Neural crest cell (in vitro differentiated cells): ENCODE data around the gene AK5. TPM values are rescaled to one million over a fixed set of nuclear protein-coding genes. Genes with fewer than 3 reads are reported as not detected.

Experiments
- DNase-seq: peaks from one replicate; pipeline ENCODE4 v3.0.0; 2021; ENCODE audit warnings: low read depth, mixed read lengths, low spot score
- H3K27ac Mint-ChIP-seq: one replicate; pipeline ENCODE4 v1.8.0; 2021; ENCODE audit warnings: mild to moderate bottlenecking, mixed read lengths; ENCODE audit not compliant: unreplicated experiment
- H3K27me3 Mint-ChIP-seq: 2 replicates; pipeline ENCODE4 v1.8.0; 2021; ENCODE audit warnings: low read depth, mild to moderate bottlenecking, mixed read lengths
- H3K36me3 Mint-ChIP-seq: 2 replicates; pipeline ENCODE4 v1.8.0; 2021; ENCODE audit warnings: low read depth, mild to moderate bottlenecking, mixed read lengths
- H3K4me1 Mint-ChIP-seq: 2 replicates; pipeline ENCODE4 v1.8.0; 2021; ENCODE audit warnings: mixed read lengths
- H3K4me3 Mint-ChIP-seq: one replicate; pipeline ENCODE4 v1.8.0; 2021; ENCODE audit warnings: mild to moderate bottlenecking, mixed read lengths
- H3K9me3 Mint-ChIP-seq: 2 replicates; pipeline ENCODE4 v1.8.0; 2021; ENCODE audit warnings: mixed read lengths
- total RNA-seq: library from RNA; stranded (reverse); gene quantifications from 2 replicates; pipeline ENCODE4 v1.2.1, GENCODE V29; 2021
- TF ChIP-seq, protein P1 (sequence below): fragments of 200-600 bp; sonication (generic); conservative IDR thresholded peaks from 2 replicates; pipeline ENCODE4 v1.5.0; 2021; ENCODE audit warnings: antibody characterized with exemption, mild to moderate bottlenecking

Gene AK5
- total RNA-seq, 1 donor from 2014 or later: 1.1 TPM

- TF ChIP-seq, protein P1, sequence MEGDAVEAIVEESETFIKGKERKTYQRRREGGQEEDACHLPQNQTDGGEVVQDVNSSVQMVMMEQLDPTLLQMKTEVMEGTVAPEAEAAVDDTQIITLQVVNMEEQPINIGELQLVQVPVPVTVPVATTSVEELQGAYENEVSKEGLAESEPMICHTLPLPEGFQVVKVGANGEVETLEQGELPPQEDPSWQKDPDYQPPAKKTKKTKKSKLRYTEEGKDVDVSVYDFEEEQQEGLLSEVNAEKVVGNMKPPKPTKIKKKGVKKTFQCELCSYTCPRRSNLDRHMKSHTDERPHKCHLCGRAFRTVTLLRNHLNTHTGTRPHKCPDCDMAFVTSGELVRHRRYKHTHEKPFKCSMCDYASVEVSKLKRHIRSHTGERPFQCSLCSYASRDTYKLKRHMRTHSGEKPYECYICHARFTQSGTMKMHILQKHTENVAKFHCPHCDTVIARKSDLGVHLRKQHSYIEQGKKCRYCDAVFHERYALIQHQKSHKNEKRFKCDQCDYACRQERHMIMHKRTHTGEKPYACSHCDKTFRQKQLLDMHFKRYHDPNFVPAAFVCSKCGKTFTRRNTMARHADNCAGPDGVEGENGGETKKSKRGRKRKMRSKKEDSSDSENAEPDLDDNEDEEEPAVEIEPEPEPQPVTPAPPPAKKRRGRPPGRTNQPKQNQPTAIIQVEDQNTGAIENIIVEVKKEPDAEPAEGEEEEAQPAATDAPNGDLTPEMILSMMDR: no peak
- H3K27ac Mint-ChIP-seq: no peak overlapping the region
- H3K4me3 Mint-ChIP-seq: no peak overlapping the region
- no peaks in the 10 kb centered on the region for H3K27me3 Mint-ChIP-seq
- H3K4me1 Mint-ChIP-seq: no peaks in the 10 kb centered on the region
- no peak for DNase-seq
- H3K9me3 Mint-ChIP-seq: no peaks in the 10 kb centered on the region
- H3K36me3 Mint-ChIP-seq: no peaks in the 10 kb centered on the region
Observed at GRCh38 chr1:77461691-77462090, 179.9 kb downstream of the AK5 start.

GRCh38 chr1:77463216-77463615, 181.4 kb downstream of the AK5 start:
- Mint-ChIP-seq H3K4me1 (peaks cover 12% of the 10 kb centered on the region), H3K36me3 (no peaks in the 10 kb centered on the region), H3K4me3 (no peak overlapping the region), H3K9me3 (no peaks in the 10 kb centered on the region), H3K27ac (no peak overlapping the region), H3K27me3 (no peaks in the 10 kb centered on the region)
- TF ChIP-seq, protein P1: no peak
- no peak for DNase-seq

- TF ChIP-seq, protein P1: no peak
- Mint-ChIP-seq H3K9me3 (no peaks in the 10 kb centered on the region), H3K27me3 (no peaks in the 10 kb centered on the region), H3K27ac (no peak overlapping the region), H3K36me3 (no peaks in the 10 kb centered on the region), H3K4me1 (peaks cover 18% of the 10 kb centered on the region), H3K4me3 (no peak overlapping the region)
- DNase-seq: no peak
Observed at GRCh38 chr1:77465139-77465538, 183.3 kb downstream of the AK5 start.

- H3K4me1 Mint-ChIP-seq: peaks cover 18% of the 10 kb centered on the region
- H3K9me3 Mint-ChIP-seq: no peaks in the 10 kb centered on the region
- no peak overlapping the region for H3K4me3 Mint-ChIP-seq
- TF ChIP-seq, protein P1: no peak
- no peak overlapping the region for H3K27ac Mint-ChIP-seq
- no peaks in the 10 kb centered on the region for H3K36me3 Mint-ChIP-seq
- DNase-seq: no peak
- H3K27me3 Mint-ChIP-seq: no peaks in the 10 kb centered on the region
Observed at GRCh38 chr1:77465922-77466321, 184.1 kb downstream of the AK5 start.

GRCh38 chr1:77467021-77467595, 185.3 kb downstream of the AK5 start:
- Mint-ChIP-seq H3K27me3 (no peaks in the 10 kb centered on the region), H3K36me3 (no peaks in the 10 kb centered on the region), H3K4me1 (peaks cover 18% of the 10 kb centered on the region), H3K27ac (no peak overlapping the region), H3K9me3 (no peaks in the 10 kb centered on the region), H3K4me3 (no peak overlapping the region)
- TF ChIP-seq, protein P1: no peak
- no peak for DNase-seq
